Tibial artery (tissue), 4 donors: ENCODE measurements around the gene PATJ.

Experiments used
- DNase-seq, 2 donors: peaks; one replicate each; pipeline ENCODE4 v3.0.0-alpha.2; 2019
- H3K27ac ChIP-seq, 2 donors: fragments of 200-600 bp; sonication (generic) in 1 of 2; 1 replicate in 1 of 2; 2 replicates in 1 of 2; pipeline ENCODE4 v1.5.1; 2018 to 2019; ENCODE audit warnings: mild to moderate bottlenecking in 1 of 2
- H3K27me3 ChIP-seq, 2 donors: fragments of 200-600 bp; sonication (generic) in 1 of 2; one replicate each; pipeline versions ENCODE4 v1.5.1 to v1.6.0; 2016 to 2019
- H3K36me3 ChIP-seq, 3 donors: fragments of 200-600 bp; sonication (generic) in 2 of 3; one replicate each; pipeline ENCODE4 v1.5.1; 2016 to 2019; ENCODE audit warnings: mild to moderate bottlenecking in 2 of 3
- H3K4me1 ChIP-seq, 4 donors: fragments of 200-600 bp; sonication (generic) in 2 of 4; 1 replicate in 3 of 4; 2 replicates in 1 of 4; pipeline ENCODE4 v1.5.1; 2016 to 2019
- H3K4me3 ChIP-seq, 2 donors: fragments of 200-600 bp; sonication (generic) in 1 of 2; 1 replicate in 1 of 2; 2 replicates in 1 of 2; pipeline ENCODE4 v1.5.1; 2018 to 2019; ENCODE audit warnings: mild to moderate bottlenecking in 2 of 2
- H3K9me3 ChIP-seq, 3 donors: fragments of 200-600 bp; sonication (generic) in 1 of 3; one replicate each; pipeline ENCODE4 v1.5.1; 2016 to 2019
- CTCF ChIP-seq, 2 experiments: fragments of 200-600 bp in 1 of 2; fragments of 450-650 bp in 1 of 2; IDR thresholded peaks; one replicate each; pipeline ENCODE4 v1.5.1; 2017 to 2019; ENCODE audit warnings: antibody characterized with exemption in 2 of 2, mild to moderate bottlenecking in 1 of 2, moderate library complexity in 1 of 2
- intact Hi-C: fragments of 100-400 bp; cut with DNase I; formaldehyde crosslinking; loops from one replicate; pipeline ENCODE4 v1.15.0; 2023; ENCODE audit warnings: low total_unique reads

Gene PATJ

GRCh38 chr1:61732726-61733125 lies 9.6 kb upstream of the PATJ start:
- intact Hi-C loops, result loop anchor here (5.0 kb wide), 1 partner anchor 700 kb away; no protein-coding TSS in a partner anchor
- no peak for TF ChIP-seq CTCF (IDR thresholded peaks at IDR 0.05)
- no peaks in the 10 kb centered on the region for H3K36me3 ChIP-seq
- H3K27ac ChIP-seq, result no peak overlapping the region
- no peak overlapping the region for H3K4me3 ChIP-seq
- H3K9me3 ChIP-seq, result no peaks in the 10 kb centered on the region
- DNase-seq, result no peak
- H3K4me1 ChIP-seq, result no peaks in the 10 kb centered on the region
- no peaks in the 10 kb centered on the region for H3K27me3 ChIP-seq

- Histone ChIP-seq H3K27me3 (no peaks in the 10 kb centered on the region), H3K4me3 (peak overlapping the region; percentile 72 to 92), H3K4me1 (peaks cover 0 to 17% (median 6%) of the 10 kb centered on the region in 4 donors), H3K27ac (peak overlapping the region; percentile 94 to 99), H3K9me3 (no peaks in the 10 kb centered on the region), H3K36me3 (no peaks in the 10 kb centered on the region)
- no peak for DNase-seq
- intact Hi-C loops, result loop anchor here (5.0 to 10.0 kb wide), 2 partner anchors 114 to 689 kb away; no protein-coding TSS in a partner anchor
- TF ChIP-seq CTCF (IDR thresholded peaks at IDR 0.05), result no peak
Observed at GRCh38 chr1:61740751-61741700, 1.3 kb upstream of the PATJ start.

GRCh38 chr1:61742620-61743430 lies 545 bp downstream of the PATJ start:
- Histone ChIP-seq H3K4me1 (peaks cover 0 to 35% (median 14%) of the 10 kb centered on the region in 4 donors), H3K27me3 (no peaks in the 10 kb centered on the region), H3K36me3 (no peaks in the 10 kb centered on the region), H3K9me3 (no peaks in the 10 kb centered on the region), H3K27ac (peak overlapping the region; percentile 94 to 99), H3K4me3 (peak overlapping the region; percentile 72 to 92)
- no peak for TF ChIP-seq CTCF (IDR thresholded peaks at IDR 0.05)
- DNase-seq, result peak; percentile 33 to 79
- intact Hi-C loops, result loop anchor here (5.0 to 10.0 kb wide), 2 partner anchors 112 to 691 kb away; no protein-coding TSS in a partner anchor

GRCh38 chr1:61743431-61743705 lies 1.1 kb downstream of the PATJ start:
- no peaks in the 10 kb centered on the region for H3K27me3 ChIP-seq
- no peaks in the 10 kb centered on the region for H3K9me3 ChIP-seq
- H3K4me3 ChIP-seq, result peak overlapping the region; percentile 72 to 92
- TF ChIP-seq CTCF (IDR thresholded peaks at IDR 0.05), result no peak
- peaks cover 0 to 35% (median 14%) of the 10 kb centered on the region in 4 donors for H3K4me1 ChIP-seq
- DNase-seq, result no peak
- intact Hi-C loops, result loop anchor here (5.0 to 10.0 kb wide), 2 partner anchors 111 to 691 kb away; no protein-coding TSS in a partner anchor
- peak overlapping the region; percentile 94 to 99 for H3K27ac ChIP-seq
- H3K36me3 ChIP-seq, result no peaks in the 10 kb centered on the region

GRCh38 chr1:61743716-61744580 lies 1.7 kb downstream of the PATJ start:
- peak overlapping the region; percentile 72 to 92 for H3K4me3 ChIP-seq
- H3K27ac ChIP-seq, result peak overlapping the region; percentile 94 to 99
- intact Hi-C loops, result loop anchor here (5.0 to 10.0 kb wide), 2 partner anchors 111 to 692 kb away; no protein-coding TSS in a partner anchor
- no peaks in the 10 kb centered on the region for H3K36me3 ChIP-seq
- DNase-seq, result no peak
- H3K9me3 ChIP-seq, result no peaks in the 10 kb centered on the region
- peaks cover 0 to 35% (median 14%) of the 10 kb centered on the region in 4 donors for H3K4me1 ChIP-seq
- TF ChIP-seq CTCF (IDR thresholded peaks at IDR 0.05), result no peak
- no peaks in the 10 kb centered on the region for H3K27me3 ChIP-seq
